22Rv1 (cell line): ENCODE measurements around the gene CLASP1.

Experiments used
- ZFX ChIP-seq: fragments of 450-650 bp; IDR thresholded peaks from 2 replicates; pipeline ENCODE4 v1.6.1; 2017; ENCODE audit warnings: antibody characterized with exemption, borderline replicate concordance
- TF ChIP-seq, protein P1 (sequence below): fragments of 450-650 bp; IDR thresholded peaks from 2 replicates; pipeline ENCODE4 v1.5.1; 2017; ENCODE audit warnings: mild to moderate bottlenecking

DNA sequence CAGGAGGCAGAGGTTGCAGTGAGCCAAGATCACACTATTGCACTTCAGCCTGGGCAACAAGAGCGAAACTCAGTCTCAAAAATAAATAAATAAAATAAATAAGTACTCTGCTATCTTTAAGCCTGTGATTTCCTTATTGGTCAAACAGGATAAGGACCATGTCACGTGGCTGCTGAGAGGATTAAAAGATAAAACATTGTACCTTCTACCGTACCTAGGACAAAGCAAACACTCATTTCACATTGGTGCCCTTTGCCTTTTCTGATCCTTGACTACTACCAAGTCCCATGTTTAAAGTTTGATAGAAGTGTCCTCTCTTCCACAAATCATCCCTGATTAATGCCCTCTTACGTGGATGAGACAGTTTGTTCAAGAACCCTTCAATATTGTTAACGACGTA, 244.0 kb downstream of the CLASP1 start:
- TF ChIP-seq, protein P1, sequence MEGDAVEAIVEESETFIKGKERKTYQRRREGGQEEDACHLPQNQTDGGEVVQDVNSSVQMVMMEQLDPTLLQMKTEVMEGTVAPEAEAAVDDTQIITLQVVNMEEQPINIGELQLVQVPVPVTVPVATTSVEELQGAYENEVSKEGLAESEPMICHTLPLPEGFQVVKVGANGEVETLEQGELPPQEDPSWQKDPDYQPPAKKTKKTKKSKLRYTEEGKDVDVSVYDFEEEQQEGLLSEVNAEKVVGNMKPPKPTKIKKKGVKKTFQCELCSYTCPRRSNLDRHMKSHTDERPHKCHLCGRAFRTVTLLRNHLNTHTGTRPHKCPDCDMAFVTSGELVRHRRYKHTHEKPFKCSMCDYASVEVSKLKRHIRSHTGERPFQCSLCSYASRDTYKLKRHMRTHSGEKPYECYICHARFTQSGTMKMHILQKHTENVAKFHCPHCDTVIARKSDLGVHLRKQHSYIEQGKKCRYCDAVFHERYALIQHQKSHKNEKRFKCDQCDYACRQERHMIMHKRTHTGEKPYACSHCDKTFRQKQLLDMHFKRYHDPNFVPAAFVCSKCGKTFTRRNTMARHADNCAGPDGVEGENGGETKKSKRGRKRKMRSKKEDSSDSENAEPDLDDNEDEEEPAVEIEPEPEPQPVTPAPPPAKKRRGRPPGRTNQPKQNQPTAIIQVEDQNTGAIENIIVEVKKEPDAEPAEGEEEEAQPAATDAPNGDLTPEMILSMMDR: no peak
- no peak for TF ChIP-seq ZFX
